Stimulated activated CD4-positive, alpha-beta T cell treated with anti-CD3 and anti-CD28 coated beads, TNF-alpha, amount 100 ng/mL, for 1 hour (primary cell): ENCODE measurements around the gene ACAN.

Source experiments
- DNase-seq, 3 donors: peaks; one replicate each; pipeline ENCODE4 v3.0.0-alpha.2; 2020; ENCODE audit warnings: low read depth in 3 of 3, low spot score in 1 of 3

ACAN gene

GRCh38 chr15:88841236-88841635 is 38.0 kb downstream of the ACAN start:
- no peak for DNase-seq

- no peak for DNase-seq
Observed at GRCh38 chr15:88842156-88842555, 38.9 kb downstream of the ACAN start.

DNA sequence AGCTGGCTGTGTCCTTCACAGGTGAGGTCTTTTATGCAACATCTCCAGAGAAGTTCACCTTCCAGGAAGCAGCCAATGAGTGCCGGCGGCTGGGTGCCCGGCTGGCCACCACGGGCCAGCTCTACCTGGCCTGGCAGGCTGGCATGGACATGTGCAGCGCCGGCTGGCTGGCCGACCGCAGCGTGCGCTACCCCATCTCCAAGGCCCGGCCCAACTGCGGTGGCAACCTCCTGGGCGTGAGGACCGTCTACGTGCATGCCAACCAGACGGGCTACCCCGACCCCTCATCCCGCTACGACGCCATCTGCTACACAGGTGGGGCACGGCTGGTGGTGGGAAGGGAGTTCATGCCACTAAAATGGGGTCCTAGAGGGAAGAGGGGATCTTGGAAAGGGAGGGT is 40.1 kb downstream of the ACAN start:
- no peak for DNase-seq

DNA sequence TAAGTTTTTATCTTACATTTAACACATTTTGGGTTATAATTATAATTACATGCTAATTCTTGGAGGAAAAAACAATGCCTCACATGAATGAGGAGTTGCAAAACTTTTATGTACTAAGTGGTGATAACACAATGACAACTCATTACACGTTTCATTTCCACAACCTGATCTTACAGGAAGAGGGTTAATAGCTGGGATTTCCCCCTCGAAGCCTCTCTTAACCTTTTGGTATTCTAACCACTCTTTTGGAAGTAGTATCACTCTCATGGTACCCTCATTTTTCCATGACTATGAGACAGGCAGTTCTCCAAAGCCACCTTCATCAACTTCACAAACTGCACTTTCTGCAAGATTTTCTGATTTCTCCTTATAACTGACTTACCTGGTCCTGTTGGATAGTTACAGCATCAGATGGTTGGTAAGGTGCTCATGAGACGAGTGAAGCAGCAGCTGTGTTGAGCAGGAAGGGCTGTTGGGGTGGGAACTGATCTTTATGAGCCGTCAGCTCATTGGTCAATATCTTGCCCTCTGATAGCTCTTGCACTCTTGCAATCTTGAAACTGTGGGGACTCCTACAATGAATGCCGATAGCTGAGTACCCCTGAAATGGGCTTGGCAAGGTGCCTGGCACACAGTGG is 41.6 kb downstream of the ACAN start:
- DNase-seq = no peak

- DNase-seq = no peak
Observed at GRCh38 chr15:88845616-88846015, 42.4 kb downstream of the ACAN start.

DNA sequence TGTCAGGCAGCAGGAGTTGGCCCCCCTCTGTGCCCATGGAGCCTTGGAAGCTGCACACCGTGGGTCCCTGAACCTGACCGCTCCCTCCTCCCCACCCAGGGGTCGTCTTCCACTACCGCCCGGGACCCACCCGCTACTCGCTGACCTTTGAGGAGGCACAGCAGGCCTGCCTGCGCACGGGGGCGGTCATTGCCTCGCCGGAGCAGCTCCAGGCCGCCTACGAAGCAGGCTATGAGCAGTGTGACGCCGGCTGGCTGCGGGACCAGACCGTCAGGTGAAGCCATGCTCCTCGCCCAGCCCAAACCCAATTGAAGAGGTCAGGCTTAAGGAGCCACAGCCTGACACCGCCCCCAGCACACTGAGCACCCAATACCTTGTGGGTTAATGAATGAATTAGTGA is 43.9 kb downstream of the ACAN start:
- DNase-seq = no peak

- no peak for DNase-seq
Observed at GRCh38 chr15:88848203-88848602, 45.0 kb downstream of the ACAN start.

GRCh38 chr15:88849376-88850072 is 46.3 kb downstream of the ACAN start:
- DNase-seq = no peak

- no peak for DNase-seq
Observed at GRCh38 chr15:88852476-88852875, 49.2 kb downstream of the ACAN start.

DNA sequence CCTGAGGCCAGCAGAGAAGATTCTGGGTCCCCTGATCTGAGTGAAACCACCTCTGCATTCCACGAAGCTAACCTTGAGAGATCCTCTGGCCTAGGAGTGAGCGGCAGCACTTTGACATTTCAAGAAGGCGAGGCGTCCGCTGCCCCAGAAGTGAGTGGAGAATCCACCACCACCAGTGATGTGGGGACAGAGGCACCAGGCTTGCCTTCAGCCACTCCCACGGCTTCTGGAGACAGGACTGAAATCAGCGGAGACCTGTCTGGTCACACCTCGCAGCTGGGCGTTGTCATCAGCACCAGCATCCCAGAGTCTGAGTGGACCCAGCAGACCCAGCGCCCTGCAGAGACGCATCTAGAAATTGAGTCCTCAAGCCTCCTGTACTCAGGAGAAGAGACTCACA is 55.7 kb downstream of the ACAN start:
- DNase-seq = no peak

DNA sequence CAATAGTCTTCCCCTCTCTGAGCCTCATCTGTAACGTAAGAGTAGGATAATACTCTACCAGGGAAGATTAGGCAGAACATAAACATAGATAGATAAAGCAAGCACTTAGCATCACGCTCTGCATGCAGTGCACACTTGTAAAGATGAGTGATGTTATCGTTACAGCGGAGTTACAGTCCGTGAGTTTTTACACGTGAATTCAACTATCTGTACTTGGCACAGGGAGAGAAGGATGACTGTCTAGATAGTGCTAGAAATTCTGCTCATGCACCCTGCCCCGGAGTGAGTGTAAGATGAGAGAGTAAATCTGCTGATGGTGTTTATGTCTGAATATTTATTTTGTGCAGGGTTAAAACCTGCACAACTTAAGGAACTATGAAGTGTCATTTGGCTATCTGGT is 56.3 kb downstream of the ACAN start:
- no peak for DNase-seq

DNA sequence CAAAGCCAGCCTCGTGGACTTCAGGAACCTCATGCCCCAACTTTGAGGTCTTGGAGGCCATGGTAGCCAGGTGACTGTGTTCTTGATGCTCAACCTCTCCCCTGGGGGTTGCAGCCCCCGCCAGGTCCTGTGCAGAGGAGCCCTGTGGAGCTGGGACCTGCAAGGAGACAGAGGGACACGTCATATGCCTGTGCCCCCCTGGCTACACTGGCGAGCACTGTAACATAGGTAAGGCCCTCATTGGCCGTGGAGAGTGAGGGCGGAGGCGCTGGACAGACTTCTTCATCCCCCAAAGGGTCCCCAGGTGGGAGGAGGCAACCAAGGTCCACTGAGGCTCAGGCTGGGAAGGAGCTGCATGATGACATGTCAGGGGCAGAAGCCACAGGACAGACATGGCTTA is 57.0 kb downstream of the ACAN start:
- no peak for DNase-seq

GRCh38 chr15:88863412-88863811 is 60.2 kb downstream of the ACAN start:
- DNase-seq = no peak

- DNase-seq = no peak
Observed at GRCh38 chr15:88864861-88865497, 61.7 kb downstream of the ACAN start.

DNA sequence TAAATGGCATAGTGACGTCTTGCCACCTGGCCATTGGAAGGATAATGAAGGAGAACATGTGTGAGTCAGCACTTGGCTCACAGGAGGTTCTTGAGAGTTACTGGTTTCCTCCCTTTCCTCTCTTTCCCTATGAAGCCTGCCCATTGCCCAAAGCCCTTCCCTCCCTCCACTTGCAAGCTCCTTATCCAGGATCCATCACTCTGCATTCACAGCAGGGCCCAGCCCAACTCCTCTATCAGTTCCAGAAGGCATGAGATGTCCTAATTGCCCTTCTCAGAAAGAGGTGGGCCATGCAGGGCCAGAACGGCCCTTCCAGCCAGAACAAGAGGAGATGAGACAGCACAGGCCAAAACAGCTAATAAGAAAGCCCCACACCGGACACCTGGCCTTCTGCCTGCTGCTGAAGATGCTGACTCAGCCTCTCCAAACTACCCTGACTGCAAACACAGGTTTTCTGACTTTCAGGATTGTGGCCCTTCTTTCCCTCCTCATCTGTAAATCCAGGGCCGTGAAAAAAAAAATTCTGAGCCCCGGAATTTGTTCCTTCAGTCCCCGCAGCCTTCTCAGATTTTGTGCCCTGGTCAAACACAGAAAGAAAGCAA is 62.4 kb downstream of the ACAN start:
- DNase-seq = no peak

GRCh38 chr15:88866295-88866881 is 63.2 kb downstream of the ACAN start:
- DNase-seq = no peak

DNA sequence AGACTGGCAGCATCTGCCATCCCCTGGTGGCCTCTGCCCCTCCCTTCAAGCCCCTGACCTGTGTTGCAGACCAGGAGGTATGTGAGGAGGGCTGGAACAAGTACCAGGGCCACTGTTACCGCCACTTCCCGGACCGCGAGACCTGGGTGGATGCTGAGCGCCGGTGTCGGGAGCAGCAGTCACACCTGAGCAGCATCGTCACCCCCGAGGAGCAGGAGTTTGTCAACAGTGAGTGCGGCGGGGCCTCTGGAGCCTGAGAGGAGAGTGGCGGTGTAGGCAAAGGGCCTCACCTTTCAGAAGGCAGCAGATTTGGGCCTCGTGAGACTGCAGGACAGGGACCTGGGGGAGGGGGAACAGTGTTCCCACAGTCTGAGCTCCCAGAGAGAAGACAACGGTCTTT is 68.1 kb downstream of the ACAN start:
- DNase-seq = no peak

DNA sequence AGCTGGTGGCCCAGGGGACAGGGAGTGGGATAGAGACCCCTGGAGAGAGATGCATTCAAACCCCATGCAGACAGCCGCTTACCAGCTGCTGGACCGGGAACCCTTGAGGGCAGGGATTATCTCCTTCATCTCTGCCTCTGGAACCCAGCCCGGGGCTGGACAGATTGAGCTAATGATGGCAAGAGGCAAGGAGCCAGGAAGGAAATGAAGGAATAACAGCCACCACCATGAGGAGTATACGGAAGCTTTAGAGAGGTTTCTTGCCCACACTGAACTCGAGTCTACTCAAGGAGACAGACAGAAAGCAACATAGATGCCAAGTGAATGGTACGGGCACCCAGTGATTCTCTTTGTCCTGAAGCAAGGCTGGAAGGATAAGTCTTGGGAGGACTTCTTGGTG is 68.9 kb downstream of the ACAN start:
- DNase-seq = no peak

- DNase-seq = no peak
Observed at GRCh38 chr15:88872706-88873105, 69.5 kb downstream of the ACAN start.

- no peak for DNase-seq
Observed at GRCh38 chr15:88873786-88874185, 70.5 kb downstream of the ACAN start.

- DNase-seq = no peak
Observed at GRCh38 chr15:88874275-88874674, 71.0 kb downstream of the ACAN start.

DNA sequence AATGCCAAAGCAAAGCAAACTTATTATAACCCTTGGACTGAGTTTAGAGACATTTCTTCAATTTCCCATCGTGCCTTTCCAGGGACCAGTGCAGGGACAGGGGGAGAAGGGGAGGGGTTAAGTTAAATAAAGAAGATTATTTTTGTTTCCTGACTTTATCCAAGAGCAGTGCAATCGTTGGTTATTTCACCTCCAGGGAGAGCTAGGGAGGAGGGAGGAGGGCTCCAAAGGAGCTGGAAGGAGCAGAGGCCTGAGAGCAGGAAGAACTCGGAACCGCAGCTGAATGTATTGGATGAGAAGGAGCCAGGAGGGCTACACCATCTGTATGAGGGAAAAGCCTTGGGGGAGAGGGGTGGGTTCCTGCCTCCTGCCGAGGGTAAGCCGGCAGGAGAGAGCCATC is 71.4 kb downstream of the ACAN start:
- DNase-seq = no peak
